HUES64 (cell line): Measurements from ENCODE around the gene BTBD9.

Source experiments
- H3K27ac ChIP-seq: 2 replicates; pipeline ENCODE4 v1.7.0; 2013; ENCODE audit warnings: low read depth, low read length, inconsistent platforms
- H3K27me3 ChIP-seq: 2 replicates; pipeline ENCODE4 v1.6.1; 2013; ENCODE audit warnings: mild to moderate bottlenecking, low read length; ENCODE audit not compliant: insufficient read depth
- H3K36me3 ChIP-seq: 2 replicates; pipeline ENCODE4 v1.6.1; 2013; ENCODE audit warnings: mild to moderate bottlenecking, low read length; ENCODE audit not compliant: insufficient read depth
- H3K4me1 ChIP-seq: 2 replicates; pipeline ENCODE4 v1.6.1; 2013; ENCODE audit warnings: mild to moderate bottlenecking, low read length, moderate library complexity; ENCODE audit not compliant: insufficient read depth
- H3K4me3 ChIP-seq: 2 replicates; pipeline ENCODE4 v1.5.1; 2013; ENCODE audit warnings: mild to moderate bottlenecking, low read length, moderate library complexity
- H3K9ac ChIP-seq: 2 replicates; pipeline ENCODE4 v1.6.1; 2013; ENCODE audit warnings: mild to moderate bottlenecking, low read depth, low read length
- H3K9me3 ChIP-seq: 2 replicates; pipeline ENCODE4 v1.6.1; 2013; ENCODE audit warnings: low read depth, low read length; ENCODE audit not compliant: insufficient read depth
- WGBS: fragments of 150-250, 120-280 bp; methylation state at CpG from one replicate; pipeline ENCODE4 v1.1.7; 2013; ENCODE audit warnings: missing lambda C conversion rate; 5-methylcytosine and 5-hydroxymethylcytosine counted together

The BTBD9 gene

DNA sequence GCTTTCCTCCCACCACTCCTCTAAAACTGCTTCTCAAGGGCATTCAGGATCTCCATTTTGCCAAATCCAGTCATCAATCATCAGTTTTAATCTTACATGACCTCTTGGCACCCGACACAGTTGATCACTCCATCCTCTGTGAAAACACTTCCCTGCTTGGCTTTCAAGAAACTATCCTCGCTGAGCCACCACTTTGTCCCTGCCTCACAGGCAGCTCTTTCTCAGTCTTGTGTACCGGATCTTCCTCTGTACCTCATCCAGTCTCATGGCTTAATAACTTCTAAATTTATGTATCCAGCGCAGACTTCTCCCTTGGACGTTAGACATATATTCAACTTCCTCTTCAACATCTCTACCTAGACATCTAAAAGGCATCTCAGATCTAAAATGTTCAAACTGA is 89.9 kb downstream of the BTBD9 start:
- H3K36me3 ChIP-seq: no peaks in the 10 kb centered on the region
- peaks cover 2% of the 10 kb centered on the region; the same call in 1 of the 2 replicates for H3K4me1 ChIP-seq

DNA sequence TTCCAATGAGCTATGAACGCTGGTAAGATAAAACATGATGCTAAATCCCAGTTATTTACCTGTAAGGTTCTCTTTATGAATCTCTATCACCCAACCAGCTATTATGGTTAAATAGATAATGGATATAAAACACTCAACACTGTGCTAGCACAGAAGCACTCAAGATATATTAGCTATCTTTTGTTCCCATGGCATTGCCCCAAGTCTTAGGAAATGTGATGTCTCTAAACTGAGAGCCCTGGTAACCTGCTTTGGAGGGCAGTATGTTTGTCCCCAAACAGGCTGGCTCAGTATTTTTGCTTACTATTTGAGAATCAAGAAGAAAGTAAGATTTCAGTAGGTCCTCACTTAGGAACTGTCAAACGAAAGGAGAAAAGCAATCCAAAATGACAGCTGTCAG is 90.5 kb downstream of the BTBD9 start:
- no peaks in the 10 kb centered on the region for H3K9me3 ChIP-seq
- no peak overlapping the region for H3K27ac ChIP-seq
- no peaks in the 10 kb centered on the region for H3K27me3 ChIP-seq
- 95% methylated on average over 2 of the region's 2 CpGs for WGBS
- no peaks in the 10 kb centered on the region for H3K36me3 ChIP-seq
- H3K4me3 ChIP-seq: no peak overlapping the region
- H3K9ac ChIP-seq: no peak overlapping the region
- no peaks in the 10 kb centered on the region; the same call in 1 of the 2 replicates for H3K4me1 ChIP-seq

More for the DNA sequence above, 89.9 kb downstream of the BTBD9 start:
- H3K4me3 ChIP-seq: no peak overlapping the region
- WGBS: 92% methylated on average over 5 of the region's 5 CpGs
- H3K9ac ChIP-seq: no peak overlapping the region
- H3K9me3 ChIP-seq: no peaks in the 10 kb centered on the region
- H3K27me3 ChIP-seq: no peaks in the 10 kb centered on the region
- H3K27ac ChIP-seq: no peak overlapping the region

DNA sequence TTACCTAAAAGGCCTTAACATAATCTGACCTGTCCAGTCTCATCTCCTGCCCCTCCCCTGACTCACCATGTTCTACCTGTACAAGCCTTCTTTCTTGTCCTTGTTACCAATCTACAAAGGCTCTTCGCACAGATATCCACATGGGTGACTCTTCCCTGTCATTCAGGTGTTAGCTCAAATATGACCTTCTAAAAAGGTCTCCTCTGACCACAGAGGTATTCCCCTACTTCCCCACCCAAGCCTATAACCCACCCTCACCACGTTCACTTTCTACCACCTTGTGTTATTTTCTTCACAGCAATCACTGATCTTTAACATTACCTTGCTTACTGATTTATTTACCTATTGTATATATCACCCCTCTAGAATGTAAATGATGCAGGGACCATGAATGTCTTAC is 96.7 kb downstream of the BTBD9 start:
- no peaks in the 10 kb centered on the region for H3K27me3 ChIP-seq
- WGBS: 89% methylated on average over 2 of the region's 2 CpGs
- H3K27ac ChIP-seq: no peak overlapping the region
- no peak overlapping the region for H3K9ac ChIP-seq
- H3K4me3 ChIP-seq: no peak overlapping the region
- H3K9me3 ChIP-seq: no peaks in the 10 kb centered on the region
- H3K4me1 ChIP-seq: no peaks in the 10 kb centered on the region; the same call in 1 of the 2 replicates
- H3K36me3 ChIP-seq: no peaks in the 10 kb centered on the region

DNA sequence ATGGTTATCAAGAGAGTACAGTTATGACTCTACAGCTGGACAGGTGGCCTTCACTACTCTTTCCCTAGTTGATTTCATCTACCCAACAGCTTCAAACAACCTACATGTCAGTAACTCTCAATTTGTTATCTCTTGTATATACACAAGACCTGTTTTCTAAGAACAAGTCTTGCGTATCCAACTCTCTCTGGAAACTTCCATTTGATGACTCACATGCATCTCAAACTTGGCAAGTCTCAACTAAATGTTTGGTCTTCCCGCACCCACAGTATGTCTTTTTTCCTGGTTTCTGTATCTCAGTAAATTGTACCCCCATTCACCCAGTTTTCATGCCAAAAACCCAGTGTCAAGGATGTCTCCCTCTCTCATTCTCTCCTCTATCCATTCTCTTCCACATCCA is 97.7 kb downstream of the BTBD9 start:
- Histone ChIP-seq H3K4me3 (no peak overlapping the region), H3K4me1 (no peaks in the 10 kb centered on the region; the same call in 1 of the 2 replicates), H3K27ac (no peak overlapping the region), H3K36me3 (no peaks in the 10 kb centered on the region), H3K9me3 (no peaks in the 10 kb centered on the region), H3K27me3 (no peaks in the 10 kb centered on the region), H3K9ac (no peak overlapping the region)
- 93% methylated on average over 2 of the region's 2 CpGs for WGBS

DNA sequence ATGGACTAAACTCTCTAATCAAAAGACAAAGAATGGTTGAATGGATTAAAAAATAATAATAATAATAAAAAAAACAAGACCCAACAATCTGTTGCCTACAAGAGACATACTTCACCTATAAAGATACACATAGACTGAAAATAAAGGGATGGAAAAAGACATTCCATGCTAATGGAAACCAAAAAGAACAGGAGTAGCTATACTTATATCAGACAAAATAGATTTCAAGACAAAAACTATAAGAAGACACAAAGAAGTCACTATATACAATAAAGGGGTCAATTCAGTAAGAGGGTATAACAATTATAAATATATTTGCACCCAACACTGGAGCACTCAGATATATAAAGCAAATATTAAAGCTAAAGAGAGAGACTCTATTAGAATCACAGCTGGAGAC is 106.7 kb downstream of the BTBD9 start:
- Histone ChIP-seq H3K9me3 (peaks cover 4% of the 10 kb centered on the region; the same call in 1 of the 2 replicates), H3K4me3 (no peak overlapping the region), H3K27me3 (no peaks in the 10 kb centered on the region), H3K36me3 (no peaks in the 10 kb centered on the region), H3K27ac (no peak overlapping the region), H3K9ac (no peak overlapping the region), H3K4me1 (no peaks in the 10 kb centered on the region; the same call in 1 of the 2 replicates)

DNA sequence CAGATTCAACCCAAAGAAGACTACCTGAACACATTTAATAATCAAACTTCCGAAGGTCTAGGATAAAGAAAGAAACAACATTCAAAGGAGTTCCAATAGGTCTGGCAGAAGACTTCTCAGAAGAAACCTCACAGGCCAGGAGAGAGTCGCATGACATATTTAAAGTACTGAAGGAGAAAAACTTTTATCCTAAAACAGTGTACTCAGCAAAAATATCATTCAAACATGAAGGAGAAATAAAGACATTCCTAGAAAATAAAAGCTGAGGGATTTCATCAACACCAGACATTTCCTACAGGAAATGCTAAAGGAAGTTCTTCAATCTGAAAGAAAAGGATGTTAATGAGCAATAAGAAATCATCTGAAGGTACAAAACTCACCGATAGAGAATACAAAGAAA is 108.6 kb downstream of the BTBD9 start:
- 90% methylated on average over 2 of the region's 3 CpGs for WGBS
- Histone ChIP-seq H3K4me1 (no peaks in the 10 kb centered on the region), H3K9me3 (peaks cover 9% of the 10 kb centered on the region), H3K27me3 (no peaks in the 10 kb centered on the region), H3K4me3 (no peak overlapping the region), H3K36me3 (no peaks in the 10 kb centered on the region), H3K27ac (no peak overlapping the region), H3K9ac (no peak overlapping the region)

DNA sequence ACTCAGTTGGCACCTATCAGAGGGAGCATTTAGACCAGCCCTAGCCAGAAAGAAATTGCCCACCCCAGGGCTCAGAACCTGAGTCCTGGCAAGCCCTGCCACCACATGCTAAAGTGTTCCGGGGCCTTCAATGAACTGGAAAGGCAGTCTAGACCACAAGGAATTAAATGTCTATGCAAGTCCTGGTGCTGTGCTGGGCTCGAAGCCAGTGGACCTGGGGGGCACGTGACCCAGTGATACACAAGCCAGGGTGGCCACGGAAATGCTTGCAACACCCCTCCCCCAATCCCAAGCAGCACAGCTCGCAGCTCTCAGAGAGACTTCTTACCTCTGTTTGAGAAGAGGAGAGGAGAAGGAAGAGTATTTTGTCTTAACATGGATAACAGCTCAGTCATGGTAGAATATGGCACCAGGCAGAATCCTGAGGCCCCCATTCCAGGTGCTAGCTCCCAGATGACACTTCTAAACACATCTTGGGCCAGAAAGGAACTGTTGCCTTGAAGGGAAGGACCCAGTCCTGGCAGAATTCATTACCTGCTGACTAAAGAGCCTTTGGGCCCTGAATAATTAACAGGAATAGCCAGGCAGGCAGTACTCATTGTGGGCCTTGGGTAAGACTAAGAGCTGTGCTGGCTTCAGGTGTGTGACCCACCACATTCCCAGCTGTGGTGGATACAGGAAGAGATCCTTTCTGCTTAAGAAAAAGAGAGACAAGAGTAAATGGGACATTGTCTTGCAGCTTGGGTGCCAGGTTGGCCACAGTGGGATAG is 111.3 kb downstream of the BTBD9 start:
- Histone ChIP-seq H3K9me3 (peaks cover 15% of the 10 kb centered on the region), H3K4me1 (no peaks in the 10 kb centered on the region), H3K27ac (no peak overlapping the region), H3K4me3 (no peak overlapping the region), H3K9ac (no peak overlapping the region), H3K36me3 (no peaks in the 10 kb centered on the region), H3K27me3 (no peaks in the 10 kb centered on the region)
- 90% methylated on average over 5 of the region's 5 CpGs for WGBS

DNA sequence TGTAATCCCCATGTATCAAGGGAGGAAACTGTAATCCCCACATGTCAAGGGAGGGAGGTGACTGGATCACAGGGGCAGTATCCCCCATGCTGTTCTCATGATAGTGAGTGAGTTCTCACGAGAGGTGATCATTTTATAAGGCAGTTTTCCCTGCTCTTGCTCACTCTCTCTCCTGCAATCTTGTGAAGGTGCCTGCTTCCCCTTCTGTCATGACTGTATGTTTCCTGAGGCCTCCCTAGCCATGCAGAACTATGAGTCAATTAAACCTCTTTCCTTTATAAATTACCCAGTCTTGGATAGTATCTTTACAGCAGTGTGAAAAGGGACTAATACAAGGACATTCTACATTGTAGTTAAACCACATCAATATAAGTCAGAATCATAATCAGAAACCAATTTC is 112.4 kb downstream of the BTBD9 start:
- no peaks in the 10 kb centered on the region for H3K4me1 ChIP-seq
- WGBS: no CpG with 5 or more reads among the region's 1 CpG
- H3K4me3 ChIP-seq: no peak overlapping the region
- H3K27me3 ChIP-seq: no peaks in the 10 kb centered on the region
- no peak overlapping the region for H3K9ac ChIP-seq
- no peaks in the 10 kb centered on the region for H3K36me3 ChIP-seq
- H3K27ac ChIP-seq: no peak overlapping the region
- peaks cover 15% of the 10 kb centered on the region for H3K9me3 ChIP-seq

DNA sequence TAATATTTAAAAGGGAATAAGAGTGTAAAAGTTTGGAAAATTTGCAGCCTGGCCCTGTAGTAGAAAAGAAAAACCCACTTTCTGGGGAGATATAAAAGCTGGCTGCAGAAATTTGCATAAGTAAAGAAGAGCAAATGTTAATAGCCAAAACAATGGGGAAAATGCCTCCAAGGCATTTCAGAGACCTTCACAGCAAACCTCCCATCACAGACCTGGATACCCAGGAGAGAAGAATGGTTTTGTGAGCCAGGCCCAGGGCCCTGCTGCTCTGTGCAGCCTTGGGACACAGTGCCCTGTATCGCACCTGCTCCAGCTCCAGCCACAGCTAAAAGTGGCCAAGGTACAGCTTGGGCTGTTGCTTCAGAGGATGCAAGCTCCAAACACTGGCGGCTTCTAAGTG is 113.8 kb downstream of the BTBD9 start:
- no peaks in the 10 kb centered on the region for H3K4me1 ChIP-seq
- no peak overlapping the region for H3K27ac ChIP-seq
- peaks cover 15% of the 10 kb centered on the region for H3K9me3 ChIP-seq
- H3K9ac ChIP-seq: no peak overlapping the region
- no peak overlapping the region for H3K4me3 ChIP-seq
- WGBS: 93% methylated on average over 2 of the region's 2 CpGs
- no peaks in the 10 kb centered on the region for H3K27me3 ChIP-seq
- no peaks in the 10 kb centered on the region for H3K36me3 ChIP-seq

DNA sequence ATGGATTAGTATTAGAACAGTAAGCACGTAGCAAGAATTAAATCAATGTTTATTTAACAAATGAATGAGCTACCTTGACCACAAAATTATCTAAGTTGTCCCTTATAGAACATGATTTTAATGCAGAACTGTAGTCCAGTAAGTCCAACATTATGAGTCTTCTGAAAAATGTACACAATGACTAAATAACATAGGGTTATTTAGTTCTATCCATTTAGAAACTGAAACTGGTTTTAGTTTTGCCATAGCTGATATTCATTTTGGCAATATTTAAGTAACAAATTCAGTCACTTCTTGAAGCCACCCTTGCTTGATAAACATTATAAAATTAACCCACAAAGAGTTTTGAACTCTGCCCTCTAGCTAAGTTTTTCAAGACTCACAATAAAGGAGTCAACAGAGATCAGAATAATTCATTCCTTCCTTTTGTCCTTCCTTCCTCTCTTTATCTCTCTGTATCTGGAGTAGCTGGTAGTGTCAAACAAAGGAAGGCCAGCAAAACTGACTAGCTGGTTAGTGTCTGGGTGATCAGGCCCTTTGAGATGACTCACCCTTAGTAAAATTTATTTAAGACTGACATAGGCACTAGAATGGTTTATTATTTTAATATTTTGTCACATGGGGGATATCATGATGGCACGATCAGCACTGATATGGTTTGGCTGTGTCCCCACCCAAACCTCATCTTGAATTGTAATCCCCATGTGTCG is 115.1 kb downstream of the BTBD9 start:
- Histone ChIP-seq H3K9me3 (peaks cover 15% of the 10 kb centered on the region), H3K27me3 (no peaks in the 10 kb centered on the region), H3K4me3 (no peak overlapping the region), H3K36me3 (no peaks in the 10 kb centered on the region), H3K9ac (no peak overlapping the region), H3K4me1 (no peaks in the 10 kb centered on the region), H3K27ac (no peak overlapping the region)
- 93% methylated on average over 2 of the region's 3 CpGs for WGBS

DNA sequence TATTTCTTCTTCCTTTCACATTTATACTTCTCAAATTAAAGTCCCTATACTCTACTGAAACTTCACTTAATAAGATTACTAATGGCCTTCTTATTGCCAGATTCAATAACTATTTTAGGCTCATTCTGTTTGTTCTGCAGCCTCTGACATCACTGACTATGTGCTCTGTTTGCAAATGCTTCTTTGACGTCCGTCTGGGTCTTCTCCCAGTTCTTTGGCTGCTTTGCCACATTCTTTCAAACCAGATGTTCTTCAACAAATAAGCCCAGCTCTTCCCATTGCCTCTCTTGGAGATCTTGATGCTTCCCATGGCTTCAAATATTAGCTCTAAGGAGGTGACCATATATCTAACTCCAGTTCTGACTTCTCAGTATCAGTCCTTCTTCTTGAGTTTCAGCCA is 117.4 kb downstream of the BTBD9 start:
- no peaks in the 10 kb centered on the region for H3K27me3 ChIP-seq
- H3K9ac ChIP-seq: no peak overlapping the region
- no peaks in the 10 kb centered on the region for H3K36me3 ChIP-seq
- no peak overlapping the region for H3K27ac ChIP-seq
- 90% methylated on average over 2 of the region's 2 CpGs for WGBS
- H3K9me3 ChIP-seq: peaks cover 12% of the 10 kb centered on the region
- H3K4me1 ChIP-seq: no peaks in the 10 kb centered on the region
- H3K4me3 ChIP-seq: no peak overlapping the region
